ENCODE measurements around the gene SLC18A3. TPM values are rescaled to one million over a fixed set of nuclear protein-coding genes. Genes with fewer than 3 reads are reported as not detected.

The SLC18A3 gene
- total RNA-seq, 2 donors from 2014 or later, result not detected

DNA sequence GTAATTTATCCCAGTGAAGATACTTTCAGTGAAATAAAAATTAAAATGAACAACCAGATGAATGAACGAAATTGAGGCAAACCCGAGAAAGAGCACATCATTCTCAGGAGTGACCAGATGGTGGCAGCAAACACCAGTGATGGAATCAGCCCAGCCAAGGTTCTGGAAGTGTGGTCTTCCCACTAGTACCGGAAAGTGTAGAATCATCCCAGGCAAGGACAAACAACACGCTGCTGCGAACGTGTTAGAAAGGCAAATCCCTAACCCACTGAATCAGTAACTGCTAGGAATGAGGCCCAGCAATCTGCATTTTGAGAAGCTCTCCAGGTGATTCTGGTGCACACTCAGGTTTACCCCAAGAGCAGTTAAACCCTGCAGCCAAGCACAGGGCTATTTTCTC, 15.5 kb upstream of the SLC18A3 start:
- Mint-ChIP-seq H3K9me3 (no peaks in the 10 kb centered on the region), H3K4me1 (no peaks in the 10 kb centered on the region), H3K27ac (no peak overlapping the region), H3K27me3 (ENCODE audit: insufficient read depth) (peaks cover 32% of the 10 kb centered on the region), H3K36me3 (ENCODE audit: low read depth) (no peaks in the 10 kb centered on the region), H3K4me3 (no peak overlapping the region)
- 11% methylated on average over 2 to 6 of the region's 6 CpGs for WGBS, 2 experiments (ENCODE audit: insufficient coverage in 1 of 2, insufficient read length in 1 of 2)
- Histone ChIP-seq H3K27me3 (ENCODE audit: control insufficient read depth, insufficient read depth, low read length, poor library complexity, severe bottlenecking) (peaks cover 5% of the 10 kb centered on the region), H3K9ac (ENCODE audit: extremely low read depth, low read length, poor library complexity, severe bottlenecking) (no peak overlapping the region), H3K9me3 (ENCODE audit: control insufficient read depth, low read length) (no peaks in the 10 kb centered on the region), H3K4me1 (ENCODE audit: control insufficient read depth, insufficient read depth, low read length) (no peaks in the 10 kb centered on the region), H3K27ac (ENCODE audit: low read depth, low read length) (no peak overlapping the region), H3K4me3 (ENCODE audit: low read length) (no peak overlapping the region), H3K36me3 (ENCODE audit: control insufficient read depth, insufficient read depth, low read length) (no peaks in the 10 kb centered on the region)
- TF ChIP-seq CTCF (conservative IDR thresholded peaks at IDR 0.05), result peak; percentile 92
- peak; percentile 87 for DNase-seq

- Mint-ChIP-seq H3K9me3 (no peaks in the 10 kb centered on the region), H3K36me3 (ENCODE audit: low read depth) (no peaks in the 10 kb centered on the region), H3K4me3 (no peak overlapping the region), H3K27me3 (ENCODE audit: insufficient read depth) (peaks cover 37% of the 10 kb centered on the region), H3K4me1 (no peaks in the 10 kb centered on the region), H3K27ac (no peak overlapping the region)
- peaks cover 5% of the 10 kb centered on the region for H3K27me3 ChIP-seq (ENCODE audit: control insufficient read depth, insufficient read depth, low read length, poor library complexity, severe bottlenecking)
- no peaks in the 10 kb centered on the region for H3K36me3 ChIP-seq (ENCODE audit: control insufficient read depth, insufficient read depth, low read length)
- TF ChIP-seq CTCF (conservative IDR thresholded peaks at IDR 0.05), result no peak
- DNase-seq, result no peak
- no peaks in the 10 kb centered on the region for H3K4me1 ChIP-seq (ENCODE audit: control insufficient read depth, insufficient read depth, low read length)
- no peaks in the 10 kb centered on the region for H3K9me3 ChIP-seq (ENCODE audit: control insufficient read depth, low read length)
- H3K9ac ChIP-seq (ENCODE audit: extremely low read depth, low read length, poor library complexity, severe bottlenecking), result no peak overlapping the region
- 83 to 84% methylated on average over 6 to 10 of the region's 10 CpGs for WGBS, 2 experiments (ENCODE audit: insufficient coverage in 1 of 2, insufficient read length in 1 of 2)
- H3K4me3 ChIP-seq (ENCODE audit: low read length), result no peak overlapping the region
- no peak overlapping the region for H3K27ac ChIP-seq (ENCODE audit: low read depth, low read length)
Measured at GRCh38 chr10:49595003-49595712, 15.0 kb upstream of the SLC18A3 start.

GRCh38 chr10:49595713-49596492, 14.2 kb upstream of the SLC18A3 start:
- 87 to 94% methylated on average over 7 to 13 of the region's 13 CpGs for WGBS, 2 experiments (ENCODE audit: insufficient coverage in 1 of 2, insufficient read length in 1 of 2)
- Mint-ChIP-seq H3K4me1 (no peaks in the 10 kb centered on the region), H3K27ac (no peak overlapping the region), H3K9me3 (no peaks in the 10 kb centered on the region), H3K36me3 (ENCODE audit: low read depth) (no peaks in the 10 kb centered on the region), H3K4me3 (no peak overlapping the region), H3K27me3 (ENCODE audit: insufficient read depth) (peaks cover 43% of the 10 kb centered on the region)
- Histone ChIP-seq H3K4me3 (ENCODE audit: low read length) (no peak overlapping the region), H3K27me3 (ENCODE audit: control insufficient read depth, insufficient read depth, low read length, poor library complexity, severe bottlenecking) (peaks cover 5% of the 10 kb centered on the region), H3K36me3 (ENCODE audit: control insufficient read depth, insufficient read depth, low read length) (no peaks in the 10 kb centered on the region), H3K4me1 (ENCODE audit: control insufficient read depth, insufficient read depth, low read length) (no peaks in the 10 kb centered on the region), H3K9me3 (ENCODE audit: control insufficient read depth, low read length) (no peaks in the 10 kb centered on the region), H3K9ac (ENCODE audit: extremely low read depth, low read length, poor library complexity, severe bottlenecking) (no peak overlapping the region), H3K27ac (ENCODE audit: low read depth, low read length) (no peak overlapping the region)
- DNase-seq, result no peak
- no peak for TF ChIP-seq CTCF (conservative IDR thresholded peaks at IDR 0.05)

Measured in endodermal cell (in vitro differentiated cells).